ENCODE measurements around the gene DEFB114. TPM values are rescaled to one million over a fixed set of nuclear protein-coding genes. Genes with fewer than 3 reads are reported as not detected.

DEFB114 gene
- total RNA-seq, 1 experiment from 2014 or later, result not detected

DNA sequence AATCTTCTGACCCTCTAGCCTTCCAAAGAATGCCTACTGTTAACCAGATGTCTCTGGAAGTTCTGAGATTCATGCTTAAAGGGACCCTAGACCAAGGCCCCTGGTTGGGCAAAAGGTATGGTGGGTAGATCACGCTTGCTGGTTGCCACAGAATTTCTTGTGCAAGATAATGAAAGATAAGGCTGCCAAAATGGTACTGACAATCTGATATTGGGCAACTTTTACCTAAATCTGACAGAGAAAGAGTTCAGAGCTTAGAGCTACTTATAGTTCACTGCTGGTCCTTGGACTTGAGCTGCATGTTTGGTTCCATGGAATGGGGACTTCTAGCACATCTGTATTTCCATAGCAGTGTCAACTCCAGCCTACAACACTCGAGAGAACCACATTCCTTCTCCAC, 12.0 kb downstream of the DEFB114 start:
- no peak overlapping the region for H3T11ph ChIP-seq (ENCODE audit: low read length)
- no peak overlapping the region for H3K23ac ChIP-seq (ENCODE audit: insufficient read length, low read depth, low read length)
- WGBS (ENCODE audit: extremely low coverage, insufficient read length, low lambda C conversion rate), result no CpG with 5 or more reads among the region's 2 CpGs
- H4K20me1 ChIP-seq (ENCODE audit: control insufficient read depth, insufficient read depth, insufficient read length), result no peaks in the 10 kb centered on the region
- Mint-ChIP-seq H3K9me3 (no peaks in the 10 kb centered on the region), H3K27me3 (ENCODE audit: low read depth) (no peaks in the 10 kb centered on the region), H3K36me3 (ENCODE audit: insufficient read depth in 1 of 3, low read depth in 3 of 3) (no peaks in the 10 kb centered on the region), H3K27ac (no peak overlapping the region), H3K4me1 (peaks cover 0 to 6% of the 10 kb centered on the region in 2 experiments; a peak in 2 of 4 replicates), H3K4me3 (no peak overlapping the region)
- no peaks in the 10 kb centered on the region for H3K9me3 ChIP-seq (ENCODE audit: control insufficient read depth, low read depth, low read length)
- TF ChIP-seq, protein P1, sequence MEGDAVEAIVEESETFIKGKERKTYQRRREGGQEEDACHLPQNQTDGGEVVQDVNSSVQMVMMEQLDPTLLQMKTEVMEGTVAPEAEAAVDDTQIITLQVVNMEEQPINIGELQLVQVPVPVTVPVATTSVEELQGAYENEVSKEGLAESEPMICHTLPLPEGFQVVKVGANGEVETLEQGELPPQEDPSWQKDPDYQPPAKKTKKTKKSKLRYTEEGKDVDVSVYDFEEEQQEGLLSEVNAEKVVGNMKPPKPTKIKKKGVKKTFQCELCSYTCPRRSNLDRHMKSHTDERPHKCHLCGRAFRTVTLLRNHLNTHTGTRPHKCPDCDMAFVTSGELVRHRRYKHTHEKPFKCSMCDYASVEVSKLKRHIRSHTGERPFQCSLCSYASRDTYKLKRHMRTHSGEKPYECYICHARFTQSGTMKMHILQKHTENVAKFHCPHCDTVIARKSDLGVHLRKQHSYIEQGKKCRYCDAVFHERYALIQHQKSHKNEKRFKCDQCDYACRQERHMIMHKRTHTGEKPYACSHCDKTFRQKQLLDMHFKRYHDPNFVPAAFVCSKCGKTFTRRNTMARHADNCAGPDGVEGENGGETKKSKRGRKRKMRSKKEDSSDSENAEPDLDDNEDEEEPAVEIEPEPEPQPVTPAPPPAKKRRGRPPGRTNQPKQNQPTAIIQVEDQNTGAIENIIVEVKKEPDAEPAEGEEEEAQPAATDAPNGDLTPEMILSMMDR (conservative IDR thresholded peaks at IDR 0.05), result no peak
- H3K4ac ChIP-seq (ENCODE audit: low read depth, low read length), result no peak overlapping the region
- H2BK15ac ChIP-seq (ENCODE audit: low read depth, low read length), result no peak overlapping the region
- no peak overlapping the region for H4K5ac ChIP-seq (ENCODE audit: insufficient read length, low read depth, low read length)
- H3K4me2 ChIP-seq (ENCODE audit: insufficient read depth, insufficient read length, low read length), result no peak overlapping the region
- no peak overlapping the region for H3K56ac ChIP-seq (ENCODE audit: insufficient read length, low read depth, low read length)
- H3K27ac ChIP-seq (ENCODE audit: insufficient read length, low read depth, low read length), result no peak overlapping the region
- H3K4me1 ChIP-seq (ENCODE audit: insufficient read depth, low read length), result no peaks in the 10 kb centered on the region
- no peaks in the 10 kb centered on the region for H3K27me3 ChIP-seq (ENCODE audit: insufficient read depth, low read length)
- no peak overlapping the region for H3K18ac ChIP-seq (ENCODE audit: insufficient read length, low read depth, low read length)
- no peak overlapping the region for H2AFZ ChIP-seq (ENCODE audit: low read length)
- H2BK12ac ChIP-seq (ENCODE audit: insufficient read length, low read depth, low read length), result no peak overlapping the region
- no peak overlapping the region for H3K14ac ChIP-seq (ENCODE audit: insufficient read depth, low read length)
- H2BK20ac ChIP-seq (ENCODE audit: low read depth, low read length, poor library complexity, severe bottlenecking), result no peak overlapping the region
- no peak overlapping the region for H2BK5ac ChIP-seq (ENCODE audit: insufficient read length, low read length)
- H3K79me1 ChIP-seq (ENCODE audit: insufficient read depth, low read depth, low read length, poor library complexity, severe bottlenecking), result no peaks in the 10 kb centered on the region
- H3K9ac ChIP-seq (ENCODE audit: extremely low read depth, insufficient read length, low read length), result no peak overlapping the region
- H2BK120ac ChIP-seq (ENCODE audit: low read depth, low read length, poor library complexity, severe bottlenecking), result no peak overlapping the region
- no peak for DNase-seq
- no peak overlapping the region for H4K8ac ChIP-seq (replicated peaks; ENCODE audit: insufficient read length, low read depth, low read length)
- H3K23me2 ChIP-seq (ENCODE audit: insufficient read length, low read depth, low read length, poor library complexity, severe bottlenecking), result no peaks in the 10 kb centered on the region
- no peak overlapping the region for H4K91ac ChIP-seq (ENCODE audit: insufficient read length, low read depth, low read length)
- H3K79me2 ChIP-seq (ENCODE audit: insufficient read depth, low read length), result no peaks in the 10 kb centered on the region
- H2AK5ac ChIP-seq (ENCODE audit: insufficient read length, low read length), result no peak overlapping the region

Measured in H9 (cell line).